Skeletal muscle satellite cell (primary cell): ENCODE results near the gene CARD8.
"Not testable (repeated sequence)": the region's sequence is repeated elsewhere in the genome, so short reads cannot be mapped to it uniquely, and the experiment has no call there.

Experiments
- H3K27me3 ChIP-seq: 2 replicates; pipeline ENCODE4 v1.7.0; 2013; ENCODE audit warnings: low read length; ENCODE audit not compliant: control insufficient read depth, insufficient read depth
- H3K36me3 ChIP-seq: 2 replicates; pipeline ENCODE4 v1.7.0; 2013; ENCODE audit warnings: mild to moderate bottlenecking, control low read depth, low read length; ENCODE audit not compliant: insufficient read depth
- H3K4me1 ChIP-seq: 2 replicates; pipeline ENCODE4 v1.7.0; 2013; ENCODE audit warnings: low read length; ENCODE audit not compliant: control insufficient read depth, insufficient read depth
- H3K4me2 ChIP-seq: 2 replicates; pipeline ENCODE4 v1.7.0; 2013; ENCODE audit warnings: mild to moderate bottlenecking, low read length
- H3K4me3 ChIP-seq: 2 replicates; pipeline ENCODE4 v1.7.0; 2013; ENCODE audit warnings: low read length
- H3K9ac ChIP-seq: 2 replicates; pipeline ENCODE4 v1.7.0; 2013; ENCODE audit warnings: mild to moderate bottlenecking, low read depth, low read length, moderate library complexity
- H3K9me3 ChIP-seq: replicated peaks from 2 replicates; pipeline ENCODE4 v1.7.0; 2013; ENCODE audit warnings: mild to moderate bottlenecking, control low read depth, low read length

Gene CARD8

DNA sequence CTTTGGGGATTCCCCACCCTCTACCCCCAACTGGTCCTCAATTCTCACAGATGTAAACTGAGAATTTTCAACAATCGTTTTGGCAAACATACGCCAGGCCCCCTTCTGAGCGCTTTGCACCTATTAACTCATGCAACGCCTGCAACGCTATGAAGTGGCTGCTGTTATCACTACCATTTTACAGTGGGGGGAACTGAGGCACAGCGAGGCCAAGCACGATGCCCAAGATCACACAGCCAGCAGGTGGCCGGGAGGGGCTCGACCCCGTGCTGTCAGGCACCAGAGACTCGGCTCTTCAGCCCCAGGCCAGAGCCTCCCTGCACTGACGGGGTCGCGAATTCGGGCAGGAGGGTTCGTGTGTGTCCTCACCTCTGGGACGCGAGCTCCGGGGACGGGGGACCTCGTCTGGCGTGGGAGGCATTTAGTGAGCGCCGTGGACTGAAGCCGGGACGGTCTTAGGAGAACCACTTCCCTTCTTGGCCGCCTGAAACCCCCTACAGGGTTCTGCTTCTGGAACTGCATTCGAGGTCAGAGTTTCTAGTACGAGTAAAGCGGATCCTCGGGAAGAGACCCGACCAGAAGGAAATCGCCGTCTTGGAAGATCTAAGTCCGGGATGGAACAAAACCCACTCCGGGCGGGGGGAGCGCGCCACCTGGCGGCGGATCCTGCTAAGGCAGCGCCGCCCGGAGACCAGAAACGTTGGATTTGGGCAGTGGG, 35.2 kb upstream of the CARD8 start:
- peak overlapping the region; percentile 38 for H3K9ac ChIP-seq

DNA sequence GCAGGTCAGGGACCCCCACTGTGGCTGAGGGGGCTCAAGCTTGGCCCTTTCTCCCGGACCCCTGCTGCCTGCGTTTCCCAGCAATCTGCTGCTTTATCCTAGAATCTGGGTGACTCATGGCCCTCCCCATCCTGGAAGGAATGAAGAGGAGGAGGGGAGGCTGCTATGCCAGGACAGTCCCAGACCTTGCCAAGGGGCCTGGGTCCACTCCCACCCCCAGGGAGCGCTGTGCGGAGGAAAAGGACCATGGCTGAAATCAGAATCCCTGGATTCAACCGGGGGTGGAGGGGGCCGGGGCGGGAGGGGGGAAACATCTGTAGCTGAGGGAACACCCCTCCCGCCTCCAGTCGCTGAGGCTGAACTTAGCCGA, 34.7 kb upstream of the CARD8 start:
- H3K27me3 ChIP-seq = peaks cover 9% of the 10 kb centered on the region
- H3K4me1 ChIP-seq = peaks cover 10% of the 10 kb centered on the region
- H3K4me3 ChIP-seq = peak overlapping the region; percentile 70
- H3K9ac ChIP-seq = no peak overlapping the region
- H3K4me2 ChIP-seq = peak overlapping the region; percentile 98
- no peaks in the 10 kb centered on the region for H3K9me3 ChIP-seq
- no peaks in the 10 kb centered on the region for H3K36me3 ChIP-seq

More for the DNA sequence above, 35.2 kb upstream of the CARD8 start:
- Histone ChIP-seq H3K4me2 (peak overlapping the region; percentile 98), H3K27me3 (peaks cover 9% of the 10 kb centered on the region), H3K4me1 (peaks cover 10% of the 10 kb centered on the region), H3K4me3 (peak overlapping the region; percentile 70), H3K36me3 (no peaks in the 10 kb centered on the region), H3K9me3 (no peaks in the 10 kb centered on the region)

DNA sequence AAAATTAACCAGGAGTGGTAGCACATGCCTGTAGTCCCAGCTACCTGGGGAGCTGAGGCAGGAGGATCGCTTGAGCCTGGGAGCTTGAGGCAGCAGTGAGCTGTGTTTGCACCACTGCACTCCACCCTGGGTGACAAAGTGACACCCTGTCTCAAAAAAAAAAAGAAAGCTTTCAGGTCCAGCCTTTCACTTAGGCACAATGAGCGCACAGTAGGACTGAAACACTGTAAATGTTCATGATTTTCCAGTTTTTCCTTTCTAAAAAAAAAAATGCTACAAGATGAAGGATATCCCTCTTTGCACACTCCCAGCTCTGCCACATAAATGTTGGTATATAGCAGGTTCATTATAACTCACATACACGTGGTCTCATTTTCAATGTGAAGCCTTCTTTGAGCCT, 32.0 kb upstream of the CARD8 start:
- no peak overlapping the region for H3K4me2 ChIP-seq
- no peaks in the 10 kb centered on the region for H3K36me3 ChIP-seq
- H3K4me3 ChIP-seq = no peak overlapping the region
- H3K4me1 ChIP-seq = peaks cover 10% of the 10 kb centered on the region
- no peak overlapping the region for H3K9ac ChIP-seq
- peaks cover 3% of the 10 kb centered on the region for H3K9me3 ChIP-seq
- H3K27me3 ChIP-seq = peaks cover 7% of the 10 kb centered on the region

DNA sequence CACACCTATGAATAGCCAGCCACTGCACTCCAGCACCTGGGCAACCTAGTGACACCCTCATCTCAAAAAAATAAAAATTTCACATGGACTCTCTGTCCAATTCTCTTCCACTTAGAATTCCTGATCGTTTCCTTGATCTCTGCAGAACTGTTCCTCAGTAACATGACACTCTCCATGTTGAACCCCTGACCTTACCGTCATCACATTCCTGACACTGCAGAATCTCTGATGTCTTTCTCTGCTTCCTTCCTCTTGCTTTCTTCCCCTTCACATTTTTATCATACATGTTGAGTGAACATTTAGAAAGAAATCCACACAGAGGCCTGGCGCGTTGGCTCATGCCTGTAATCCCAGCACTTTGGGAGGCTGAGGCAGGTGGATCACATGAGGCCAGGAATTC, 29.2 kb upstream of the CARD8 start:
- Histone ChIP-seq H3K27me3 (peaks cover 7% of the 10 kb centered on the region), H3K4me1 (no peaks in the 10 kb centered on the region), H3K36me3 (no peaks in the 10 kb centered on the region), H3K9me3 (peaks cover 3% of the 10 kb centered on the region), H3K4me3 (no peak overlapping the region), H3K9ac (no peak overlapping the region), H3K4me2 (no peak overlapping the region)

DNA sequence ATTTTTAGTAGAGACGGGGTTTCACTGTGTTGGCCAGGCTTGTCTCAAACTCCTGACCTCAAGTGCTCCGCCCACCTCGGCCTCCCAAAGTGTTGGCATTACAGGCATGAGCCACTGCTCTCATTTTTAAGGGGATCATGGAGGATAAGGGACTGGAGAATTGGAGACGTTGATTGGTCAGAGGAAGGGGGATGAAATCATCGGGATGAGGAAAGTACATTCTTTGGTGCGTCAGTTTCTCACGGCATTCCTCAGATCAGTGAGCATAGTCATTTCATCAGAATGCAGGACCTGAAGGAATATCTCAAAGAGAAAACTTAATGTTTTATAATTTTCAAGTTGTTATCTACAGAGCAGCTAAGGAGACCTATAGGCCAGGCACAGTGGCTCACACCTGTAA, 28.2 kb upstream of the CARD8 start:
- Histone ChIP-seq H3K4me2 (no peak overlapping the region), H3K4me3 (no peak overlapping the region), H3K36me3 (no peaks in the 10 kb centered on the region), H3K27me3 (peaks cover 7% of the 10 kb centered on the region), H3K4me1 (no peaks in the 10 kb centered on the region), H3K9me3 (peaks cover 3% of the 10 kb centered on the region), H3K9ac (no peak overlapping the region)

DNA sequence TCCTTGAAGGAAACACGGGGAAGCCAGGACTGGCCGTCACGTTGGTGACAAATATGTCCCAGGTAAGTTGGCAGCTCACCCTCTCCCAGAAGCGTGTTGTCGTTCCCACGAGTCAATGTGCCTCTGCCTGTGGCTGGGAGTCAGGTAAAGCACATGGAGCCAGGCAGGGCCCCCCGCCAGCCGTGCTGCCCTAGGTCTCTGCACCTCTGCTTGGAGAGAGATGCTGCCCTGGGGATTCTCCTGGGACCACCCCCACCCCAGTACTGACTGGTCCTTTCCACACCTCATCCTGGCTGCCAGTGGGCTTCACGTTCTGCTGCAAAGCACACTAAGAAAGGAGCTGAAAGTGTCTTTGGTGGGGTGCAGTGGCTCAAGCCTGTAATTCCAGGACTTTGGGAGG, 24.0 kb upstream of the CARD8 start:
- Histone ChIP-seq H3K9ac (no peak overlapping the region), H3K36me3 (no peaks in the 10 kb centered on the region), H3K4me1 (peaks cover 1% of the 10 kb centered on the region), H3K4me3 (no peak overlapping the region), H3K27me3 (peaks cover 8% of the 10 kb centered on the region), H3K4me2 (no peak overlapping the region), H3K9me3 (peaks cover 3% of the 10 kb centered on the region)

DNA sequence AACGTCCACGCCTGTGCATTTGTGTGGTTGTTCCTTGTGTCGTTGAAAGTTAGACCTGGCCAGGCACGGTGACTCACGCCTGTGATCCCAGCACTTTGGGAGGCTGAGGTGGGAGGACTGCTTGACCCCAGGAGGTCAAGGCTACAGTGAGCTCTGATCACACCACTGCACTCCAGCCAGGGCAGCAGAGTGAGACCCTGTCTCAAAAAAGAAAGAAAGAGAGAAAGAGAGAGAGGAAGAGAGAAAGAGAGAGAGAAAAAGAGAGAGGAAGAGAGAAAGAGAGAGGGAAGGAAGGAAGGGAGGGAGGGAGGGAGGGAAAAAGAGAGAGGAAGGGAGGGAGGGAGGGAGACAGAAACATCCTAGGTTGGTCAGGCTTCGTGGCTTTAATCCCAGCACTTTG, 19.2 kb upstream of the CARD8 start:
- H3K4me1 ChIP-seq = peaks cover 11% of the 10 kb centered on the region
- no peak overlapping the region for H3K4me2 ChIP-seq
- peaks cover 10% of the 10 kb centered on the region for H3K27me3 ChIP-seq
- H3K4me3 ChIP-seq = no peak overlapping the region
- H3K9me3 ChIP-seq = no peaks in the 10 kb centered on the region
- H3K36me3 ChIP-seq = no peaks in the 10 kb centered on the region
- H3K9ac ChIP-seq = no peak overlapping the region

DNA sequence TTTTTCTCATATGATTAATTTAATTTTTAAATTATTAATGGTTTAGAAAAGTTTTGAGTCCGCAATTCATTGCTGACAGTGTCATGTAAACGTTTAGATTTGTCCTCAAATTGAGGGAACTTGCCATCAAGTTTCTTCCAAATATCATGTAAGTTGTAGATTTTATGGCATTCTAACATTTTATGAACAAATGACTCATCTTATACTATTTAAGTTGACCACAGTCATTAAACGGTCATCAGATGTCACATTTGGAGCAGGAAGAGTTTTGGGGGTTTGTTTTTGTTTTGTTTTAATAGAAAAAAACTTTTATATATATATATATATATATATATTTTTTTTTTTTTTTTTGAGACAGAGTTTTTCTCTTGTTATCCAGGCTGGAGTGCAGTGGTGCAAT, 18.5 kb upstream of the CARD8 start:
- Histone ChIP-seq H3K4me1 (peaks cover 11% of the 10 kb centered on the region), H3K4me2 (no peak overlapping the region), H3K4me3 (no peak overlapping the region), H3K9ac (no peak overlapping the region), H3K9me3 (no peaks in the 10 kb centered on the region), H3K36me3 (no peaks in the 10 kb centered on the region), H3K27me3 (peaks cover 10% of the 10 kb centered on the region)

DNA sequence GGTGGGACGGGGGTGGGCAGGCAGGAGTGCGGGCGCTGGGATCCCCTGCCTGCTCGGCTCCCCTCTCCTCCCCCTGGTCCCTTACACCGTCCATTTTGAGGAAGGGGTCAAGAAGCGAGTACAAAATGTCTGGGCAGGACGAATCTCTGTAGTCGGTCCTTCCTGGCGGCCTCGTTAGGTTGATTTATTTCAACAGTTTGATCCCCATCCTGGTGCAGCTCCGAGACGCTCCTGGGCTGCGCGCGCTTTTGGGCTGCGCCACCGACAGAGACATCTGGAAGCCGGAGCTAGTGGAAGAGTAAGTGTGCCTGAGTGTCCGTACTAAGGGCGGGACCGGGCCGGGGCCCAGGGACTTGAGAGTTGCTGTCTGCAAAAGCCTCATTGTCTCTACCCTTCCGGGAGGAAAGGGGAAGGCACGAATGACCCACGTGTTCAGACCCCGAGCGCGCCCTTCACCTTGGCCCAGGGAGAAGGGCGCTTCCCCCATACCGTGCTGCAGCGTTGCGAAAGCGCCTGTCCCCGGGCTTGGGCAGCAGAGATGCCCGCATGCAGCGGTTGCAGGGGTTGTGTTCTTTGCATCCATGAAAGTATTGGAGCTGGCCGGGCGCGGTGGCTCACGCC, 15.9 kb upstream of the CARD8 start:
- Histone ChIP-seq H3K4me3 (peak overlapping the region; percentile 53), H3K36me3 (no peaks in the 10 kb centered on the region), H3K4me2 (peak overlapping the region; percentile 78), H3K9me3 (no peaks in the 10 kb centered on the region), H3K27me3 (peaks cover 5% of the 10 kb centered on the region), H3K9ac (no peak overlapping the region), H3K4me1 (peaks cover 11% of the 10 kb centered on the region)

DNA sequence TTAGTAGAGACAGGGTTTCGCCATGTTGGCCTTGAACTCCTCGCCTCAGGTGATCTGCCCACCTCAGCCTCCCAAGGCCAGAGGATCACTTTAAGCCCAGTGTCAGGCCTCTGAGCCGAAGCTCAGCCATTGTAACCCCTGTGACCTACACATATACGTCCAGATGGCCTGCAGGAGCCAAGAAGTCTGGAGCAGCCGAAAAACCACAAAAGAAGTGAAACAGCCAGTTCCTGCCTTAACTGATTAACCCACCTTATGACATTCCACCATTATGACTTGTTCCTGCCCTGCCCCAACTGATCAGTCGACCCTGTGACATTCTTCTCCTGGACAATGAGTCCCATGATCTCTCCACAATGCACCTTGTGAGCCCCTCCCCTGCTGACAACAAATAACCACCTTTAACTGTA, 13.9 kb upstream of the CARD8 start:
- H3K27me3 ChIP-seq, H3K9ac ChIP-seq, H3K36me3 ChIP-seq, H3K4me2 ChIP-seq, H3K4me3 ChIP-seq, H3K4me1 ChIP-seq, H3K9me3 ChIP-seq: not testable (repeated sequence)

DNA sequence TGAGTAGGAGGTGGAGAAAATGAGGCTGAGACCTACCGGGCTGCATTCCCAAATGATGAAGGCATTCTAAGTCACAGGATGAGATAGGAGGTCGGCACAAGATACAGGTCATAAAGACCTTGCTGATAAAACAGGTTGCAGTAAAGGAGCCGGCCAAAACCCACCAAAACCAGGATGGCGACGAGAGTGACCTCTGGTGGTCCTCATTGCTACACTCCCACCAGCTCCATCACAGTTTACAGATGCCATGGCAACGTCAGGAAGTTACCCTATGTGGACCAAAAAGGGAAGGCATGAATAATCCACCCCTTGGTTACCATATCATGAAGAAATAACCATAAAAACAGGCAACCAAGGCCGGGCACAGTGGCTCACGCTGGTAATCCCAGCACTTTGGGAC, 9.6 kb upstream of the CARD8 start:
- H3K9ac ChIP-seq, H3K36me3 ChIP-seq, H3K4me2 ChIP-seq, H3K9me3 ChIP-seq, H3K4me3 ChIP-seq, H3K4me1 ChIP-seq: not testable (repeated sequence)
- peaks cover 17% of the 10 kb centered on the region for H3K27me3 ChIP-seq

DNA sequence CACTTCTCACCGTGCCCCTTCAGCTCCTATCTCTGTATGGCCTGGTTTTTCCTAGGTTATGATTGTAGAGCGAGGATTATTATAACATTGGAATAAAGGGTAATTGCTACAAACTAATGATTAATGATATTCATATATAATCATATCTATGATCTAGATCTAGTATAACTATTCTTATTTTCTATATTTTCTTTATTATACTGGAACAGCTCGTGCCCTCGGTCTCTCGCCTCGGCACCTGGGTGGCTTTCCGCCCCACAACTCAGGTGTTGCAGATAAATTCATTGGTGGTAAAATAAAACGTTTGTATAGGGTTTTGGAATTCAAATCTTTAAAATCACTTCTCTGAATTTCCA, 4.6 kb upstream of the CARD8 start:
- Histone ChIP-seq H3K4me2 (peak overlapping the region; percentile 73), H3K27me3 (peaks cover 14% of the 10 kb centered on the region)
- not testable (repeated sequence) for H3K9me3 ChIP-seq, H3K36me3 ChIP-seq, H3K4me3 ChIP-seq, H3K9ac ChIP-seq, H3K4me1 ChIP-seq
